Measurements from ENCODE around the gene CEP250.
"Not testable (repeated sequence)": the region's sequence is repeated elsewhere in the genome, so short reads cannot be mapped to it uniquely, and the experiment has no call there.

Gene CEP250

GRCh38 chr20:35453647-35454046 is 1.8 kb upstream of the CEP250 start:
- no peak for DNase-seq

GRCh38 chr20:35456700-35457099 is 1.3 kb downstream of the CEP250 start:
- not testable (repeated sequence) for DNase-seq

GRCh38 chr20:35457539-35457938 is 2.1 kb downstream of the CEP250 start:
- not testable (repeated sequence) for DNase-seq

GRCh38 chr20:35458388-35458787 is 3.0 kb downstream of the CEP250 start:
- DNase-seq: no peak

- DNase-seq: no peak
Measured at GRCh38 chr20:35461620-35462019, 6.2 kb downstream of the CEP250 start.

GRCh38 chr20:35462351-35462750 is 7.0 kb downstream of the CEP250 start:
- DNase-seq: no peak

- peak; percentile 73 for DNase-seq
Measured at GRCh38 chr20:35463455-35464300, 8.3 kb downstream of the CEP250 start.

GRCh38 chr20:35465976-35466375 is 10.6 kb downstream of the CEP250 start:
- no peak for DNase-seq

- DNase-seq: no peak
Measured at GRCh38 chr20:35466856-35467255, 11.5 kb downstream of the CEP250 start.

- DNase-seq: no peak
Measured at GRCh38 chr20:35467339-35468224, 12.2 kb downstream of the CEP250 start.

- DNase-seq: no peak
Measured at GRCh38 chr20:35468671-35469334, 13.4 kb downstream of the CEP250 start.

- no peak for DNase-seq
Measured at GRCh38 chr20:35472209-35472608, 16.8 kb downstream of the CEP250 start.

GRCh38 chr20:35473684-35474083 is 18.3 kb downstream of the CEP250 start:
- no peak for DNase-seq

GRCh38 chr20:35474303-35474871 is 19.0 kb downstream of the CEP250 start:
- DNase-seq: no peak

GRCh38 chr20:35476288-35476687 is 20.9 kb downstream of the CEP250 start:
- DNase-seq: no peak

GRCh38 chr20:35478804-35479472 is 23.5 kb downstream of the CEP250 start:
- DNase-seq: no peak

- no peak for DNase-seq
Measured at GRCh38 chr20:35479798-35480197, 24.4 kb downstream of the CEP250 start.

GRCh38 chr20:35487479-35487878 is 32.1 kb downstream of the CEP250 start:
- DNase-seq: no peak

GRCh38 chr20:35489717-35490116 is 34.3 kb downstream of the CEP250 start:
- peak; percentile 27 for DNase-seq

GRCh38 chr20:35490736-35491181 is 35.4 kb downstream of the CEP250 start:
- DNase-seq: peak; percentile 72

- DNase-seq: no peak
Measured at GRCh38 chr20:35491823-35492222, 36.4 kb downstream of the CEP250 start.

GRCh38 chr20:35492352-35492751 is 37.0 kb downstream of the CEP250 start:
- DNase-seq: no peak
